Astrocyte (in vitro differentiated cells and primary cell): Measurements from ENCODE around the gene FGD5. TPM values are rescaled to one million over a fixed set of nuclear protein-coding genes. Genes with fewer than 3 reads are reported as not detected.

Experiments used
- DNase-seq: peaks from one replicate; pipeline ENCODE4 v3.0.0-alpha.2; 2010; ENCODE audit warnings: low read depth
- FAIRE-seq: peaks from 2 replicates; lab custom pipeline; 2011; peaks lifted over from hg19 to GRCh38; lab: Jason Lieb, UNC
- H2AFZ ChIP-seq: 2 replicates; pipeline ENCODE4 v1.6.0; 2012; ENCODE audit warnings: low read depth, low read length, inconsistent platforms
- H3K27ac ChIP-seq: 2 replicates; pipeline ENCODE4 v1.5.1; 2011; ENCODE audit warnings: low read depth, low read length, inconsistent platforms
- H3K27me3 ChIP-seq: 2 replicates; pipeline ENCODE4 v1.6.0; 2011; ENCODE audit warnings: low read length, inconsistent platforms; ENCODE audit not compliant: insufficient read depth
- H3K36me3 ChIP-seq: 2 replicates; pipeline ENCODE4 v1.5.1; 2011; ENCODE audit warnings: low read length, inconsistent platforms; ENCODE audit not compliant: insufficient read depth
- H3K4me1 ChIP-seq: 2 replicates; pipeline ENCODE4 v1.5.1; 2011; ENCODE audit warnings: low read length, inconsistent platforms; ENCODE audit not compliant: insufficient read depth
- H3K4me2 ChIP-seq: 2 replicates; pipeline ENCODE4 v1.6.0; 2012; ENCODE audit warnings: low read length, inconsistent platforms
- H3K4me3 ChIP-seq: 2 replicates; pipeline ENCODE4 v1.5.1; 2011; ENCODE audit warnings: low read depth, mild to moderate bottlenecking, low read length, inconsistent platforms; ENCODE audit not compliant: insufficient read depth
- H3K79me2 ChIP-seq: 2 replicates; pipeline ENCODE4 v1.6.0; 2012; ENCODE audit warnings: mild to moderate bottlenecking, low read length, inconsistent platforms; ENCODE audit not compliant: insufficient read depth
- H3K9ac ChIP-seq: 2 replicates; pipeline ENCODE4 v1.6.0; 2012; ENCODE audit warnings: mild to moderate bottlenecking, low read length, inconsistent platforms
- H3K9me3 ChIP-seq: 2 replicates; pipeline ENCODE4 v1.5.1; 2012; ENCODE audit warnings: low read depth, mild to moderate bottlenecking, low read length, inconsistent platforms; ENCODE audit not compliant: insufficient read depth
- H4K20me1 ChIP-seq: 2 replicates; pipeline ENCODE4 v1.6.0; 2012; ENCODE audit warnings: low read length, inconsistent platforms; ENCODE audit not compliant: insufficient read depth
- H3K27ac Mint-ChIP-seq: one replicate; pipeline ENCODE4 v1.8.0; 2021; ENCODE audit warnings: mild to moderate bottlenecking, mixed read lengths; ENCODE audit not compliant: unreplicated experiment
- H3K27me3 Mint-ChIP-seq: one replicate; pipeline ENCODE4 v1.8.0; 2021; ENCODE audit warnings: low read depth, mixed read lengths; ENCODE audit not compliant: unreplicated experiment
- H3K36me3 Mint-ChIP-seq: one replicate; pipeline ENCODE4 v1.8.0; 2021; ENCODE audit warnings: low read depth, mixed read lengths; ENCODE audit not compliant: unreplicated experiment
- H3K4me1 Mint-ChIP-seq: one replicate; pipeline ENCODE4 v1.8.0; 2021; ENCODE audit warnings: low read depth, mixed read lengths; ENCODE audit not compliant: unreplicated experiment
- H3K4me3 Mint-ChIP-seq: one replicate; pipeline ENCODE4 v1.8.0; 2021; ENCODE audit warnings: mild to moderate bottlenecking, moderate library complexity, mixed read lengths; ENCODE audit not compliant: unreplicated experiment
- H3K9me3 Mint-ChIP-seq: one replicate; pipeline ENCODE4 v1.8.0; 2021; ENCODE audit warnings: mild to moderate bottlenecking, mixed read lengths; ENCODE audit not compliant: unreplicated experiment
- CTCF ChIP-seq: IDR thresholded peaks from 2 replicates; pipeline ENCODE4 v1.5.1; 2011; ENCODE audit warnings: low read depth, mild to moderate bottlenecking, inconsistent platforms, low read length, moderate library complexity; ENCODE audit not compliant: insufficient read depth
- EZH2 ChIP-seq: IDR thresholded peaks from 2 replicates; pipeline ENCODE4 v1.6.1; 2012; ENCODE audit warnings: mild to moderate bottlenecking, low read length, inconsistent platforms; ENCODE audit not compliant: insufficient read depth
- total RNA-seq: library from RNA; stranded (reverse); gene quantifications from 2 replicates; pipeline ENCODE4 v1.2.1, GENCODE V29; 2021

FGD5 gene
- total RNA-seq, 1 donor from 2014 or later: 2.0 TPM

DNA sequence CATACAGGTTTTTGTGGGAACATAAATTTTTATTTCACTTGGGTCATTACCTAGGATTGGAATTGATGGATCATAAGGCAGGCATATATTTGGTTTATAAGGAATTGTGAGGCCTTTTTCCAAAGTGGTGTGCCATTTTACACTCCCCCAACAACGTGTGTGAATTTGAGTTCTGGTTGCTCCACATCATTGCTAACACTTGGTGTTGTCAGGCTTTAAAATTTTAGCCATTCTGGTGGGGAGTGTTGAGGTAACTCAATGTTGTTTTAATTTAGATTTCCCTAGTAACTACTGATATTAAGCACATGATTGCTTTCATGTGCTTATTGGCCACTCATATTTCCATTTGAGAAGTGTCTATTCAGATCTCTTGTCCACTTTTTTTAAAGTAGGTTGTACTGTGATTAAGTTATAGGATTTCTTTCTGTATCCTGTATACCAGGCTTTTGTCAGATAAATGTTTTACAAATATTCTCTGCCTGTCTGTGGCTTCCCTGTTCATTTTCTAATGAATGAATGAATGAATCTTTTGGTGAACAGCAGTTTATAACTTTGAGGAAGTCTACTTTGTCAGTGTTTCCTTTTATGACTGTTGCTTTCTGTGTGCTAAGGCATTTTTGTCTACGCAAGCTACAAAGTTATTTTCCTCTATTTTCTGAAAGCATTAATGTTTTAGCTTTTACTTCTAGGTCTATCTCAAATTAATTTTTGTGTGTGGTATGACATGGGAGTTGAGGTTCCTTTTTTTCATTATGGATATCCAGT is 110.7 kb downstream of the FGD5 start:
- no peaks in the 10 kb centered on the region for H3K9me3 ChIP-seq
- H3K27me3 ChIP-seq: no peaks in the 10 kb centered on the region
- no peaks in the 10 kb centered on the region for H3K79me2 ChIP-seq
- no peak overlapping the region for H3K4me3 ChIP-seq
- H3K36me3 Mint-ChIP-seq: no peaks in the 10 kb centered on the region
- H3K4me1 ChIP-seq: no peaks in the 10 kb centered on the region
- H3K9ac ChIP-seq: no peak overlapping the region
- DNase-seq: no peak
- H3K36me3 ChIP-seq: no peaks in the 10 kb centered on the region
- H3K4me2 ChIP-seq: no peak overlapping the region
- H3K9me3 Mint-ChIP-seq: no peaks in the 10 kb centered on the region
- no peak overlapping the region for H3K27ac ChIP-seq
- H3K27me3 Mint-ChIP-seq: peaks cover 2% of the 10 kb centered on the region
- no peak overlapping the region for H3K27ac Mint-ChIP-seq
- no peak overlapping the region for H3K4me3 Mint-ChIP-seq
- no peak overlapping the region for H2AFZ ChIP-seq
- no peak for FAIRE-seq
- H3K4me1 Mint-ChIP-seq: peaks cover 9% of the 10 kb centered on the region
- H4K20me1 ChIP-seq: no peaks in the 10 kb centered on the region
- TF ChIP-seq EZH2 (no peak), CTCF (no peak)

DNA sequence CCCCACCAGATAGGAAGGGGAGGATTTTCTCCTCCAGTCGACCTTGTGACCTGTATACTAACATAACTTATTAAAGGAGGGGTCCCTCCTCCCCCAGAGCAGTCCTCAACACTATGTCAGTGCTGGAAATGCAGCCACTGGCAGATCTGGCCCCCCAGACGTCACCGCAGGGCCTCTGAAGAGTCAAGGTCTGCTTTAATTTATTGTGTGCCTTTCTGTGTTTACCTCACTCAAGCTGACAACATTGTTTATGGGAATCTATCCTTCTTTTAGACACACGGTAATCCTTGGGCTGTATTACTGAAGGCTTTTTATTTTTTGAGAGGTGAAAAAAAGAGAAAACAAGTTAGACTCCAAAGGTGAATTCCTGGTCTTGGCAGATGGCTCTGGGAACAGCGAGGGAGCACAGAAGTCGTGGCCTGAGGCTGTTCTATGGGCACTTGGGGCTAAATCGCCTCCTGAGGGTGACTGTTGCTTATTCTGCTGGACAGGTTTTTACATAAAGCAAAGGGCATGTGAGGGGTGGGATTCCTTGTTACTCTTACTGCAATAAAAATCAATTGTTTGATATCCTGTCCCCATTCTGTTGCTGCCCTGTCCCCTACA is 115.2 kb downstream of the FGD5 start:
- Histone ChIP-seq H4K20me1 (no peaks in the 10 kb centered on the region), H3K36me3 (no peaks in the 10 kb centered on the region), H3K9me3 (no peaks in the 10 kb centered on the region), H3K4me3 (no peak overlapping the region), H2AFZ (no peak overlapping the region), H3K27me3 (no peaks in the 10 kb centered on the region), H3K4me1 (no peaks in the 10 kb centered on the region), H3K27ac (no peak overlapping the region), H3K9ac (no peak overlapping the region), H3K79me2 (no peaks in the 10 kb centered on the region), H3K4me2 (no peak overlapping the region)
- H3K4me3 Mint-ChIP-seq: no peak overlapping the region
- no peak overlapping the region for H3K27ac Mint-ChIP-seq
- H3K9me3 Mint-ChIP-seq: no peaks in the 10 kb centered on the region
- peaks cover 5% of the 10 kb centered on the region for H3K27me3 Mint-ChIP-seq
- FAIRE-seq: no peak
- TF ChIP-seq EZH2: no peak
- no peak for TF ChIP-seq CTCF
- no peaks in the 10 kb centered on the region for H3K36me3 Mint-ChIP-seq
- no peak for DNase-seq
- peaks cover 4% of the 10 kb centered on the region for H3K4me1 Mint-ChIP-seq
